Left colon (tissue), 2 donors: ENCODE data around the gene SHROOM3. TPM values are rescaled to one million over a fixed set of nuclear protein-coding genes. Genes with fewer than 3 reads are reported as not detected.
"Not testable (repeated sequence)": the region's sequence is repeated elsewhere in the genome, so short reads cannot be mapped to it uniquely, and the experiment has no call there.

Experiments used
- ATAC-seq: fragments of 200-7000 bp; cut with Tn5 transposase; one replicate; pipeline ENCODE4 v1.9.1; 2020; ENCODE audit warnings: mild to moderate bottlenecking, moderate library complexity
- DNase-seq, 2 donors: peaks; one replicate each; pipeline ENCODE4 v3.0.0-alpha.2; 2020
- intact Hi-C, 2 donors: fragments of 100-400 bp; cut with DNase I in 1 of 2; cut with micrococcal nuclease in 1 of 2; formaldehyde crosslinking; loops; one replicate each; pipeline versions ENCODE4 v1.11.2 to v1.14.0; 2022; cut with DNase I, micrococcal nuclease
- total RNA-seq, 2 donors: library from RNA; stranded (reverse); fragmentation: NEBNext Ultra II Directional; extraction: Animal tissue kit (Norgen Biotek cat#: 25700); gene quantifications; one replicate each; pipeline ENCODE4 v1.2.1, GENCODE V29; 2021
- donor health status: DM: no; HTN: no; CAD: no.
- donor health status: DM: yes; HTN: yes; CAD: no.

The SHROOM3 gene
- total RNA-seq, 2 donors from 2014 or later = 158 to 248 TPM

- intact Hi-C loops = loop anchor here (10.0 kb wide), 2 partner anchors 65 to 315 kb away; no protein-coding TSS in a partner anchor
- peak; percentile 50 for ATAC-seq
Measured at GRCh38 chr4:76439491-76439890, 4.5 kb downstream of the SHROOM3 start.

GRCh38 chr4:76441881-76442280, 6.9 kb downstream of the SHROOM3 start:
- DNase-seq (peak; percentile 25 to 38), ATAC-seq (peak; percentile 81)
- intact Hi-C loops = no loop called here

More at GRCh38 chr4:76439491-76439890, 4.5 kb downstream of the SHROOM3 start:
- no peak for DNase-seq

- intact Hi-C loops = no loop called here
- no peak for ATAC-seq
Measured at GRCh38 chr4:76442807-76443206, 7.8 kb downstream of the SHROOM3 start.

GRCh38 chr4:76443376-76443775, 8.3 kb downstream of the SHROOM3 start:
- intact Hi-C loops = no loop called here
- no peak for ATAC-seq
- no peak for DNase-seq

More at GRCh38 chr4:76442807-76443206, 7.8 kb downstream of the SHROOM3 start:
- no peak for DNase-seq

GRCh38 chr4:76445911-76446310, 10.9 kb downstream of the SHROOM3 start:
- no peak for DNase-seq
- ATAC-seq = no peak
- intact Hi-C loops = no loop called here

- DNase-seq (no peak), ATAC-seq (peak; percentile 71)
- intact Hi-C loops = no loop called here
Measured at GRCh38 chr4:76447393-76447851, 12.4 kb downstream of the SHROOM3 start.

- intact Hi-C loops = no loop called here
- DNase-seq (no peak), ATAC-seq (no peak)
Measured at GRCh38 chr4:76448211-76448610, 13.2 kb downstream of the SHROOM3 start.

- ATAC-seq = no peak
- intact Hi-C loops = no loop called here
- DNase-seq = no peak
Measured at GRCh38 chr4:76449362-76449767, 14.3 kb downstream of the SHROOM3 start.

- ATAC-seq (no peak), DNase-seq (no peak)
- intact Hi-C loops = no loop called here
Measured at GRCh38 chr4:76449833-76450232, 14.8 kb downstream of the SHROOM3 start.

GRCh38 chr4:76453232-76453631, 18.2 kb downstream of the SHROOM3 start:
- no peak for DNase-seq
- intact Hi-C loops = no loop called here
- ATAC-seq = no peak

GRCh38 chr4:76454073-76454472, 19.0 kb downstream of the SHROOM3 start:
- intact Hi-C loops, DNase-seq, ATAC-seq: not testable (repeated sequence)

- no peak for ATAC-seq
- intact Hi-C loops = no loop called here
- DNase-seq = no peak
Measured at GRCh38 chr4:76457885-76458284, 22.9 kb downstream of the SHROOM3 start.

GRCh38 chr4:76458297-76458696, 23.3 kb downstream of the SHROOM3 start:
- no peak for ATAC-seq
- DNase-seq = no peak
- intact Hi-C loops = no loop called here

- DNase-seq (no peak), ATAC-seq (no peak)
- intact Hi-C loops = no loop called here
Measured at GRCh38 chr4:76458825-76459224, 23.8 kb downstream of the SHROOM3 start.

GRCh38 chr4:76459291-76459723, 24.3 kb downstream of the SHROOM3 start:
- intact Hi-C loops = no loop called here
- no peak for DNase-seq

GRCh38 chr4:76463568-76463967, 28.5 kb downstream of the SHROOM3 start:
- intact Hi-C loops = no loop called here
- no peak for ATAC-seq

More at GRCh38 chr4:76459291-76459723, 24.3 kb downstream of the SHROOM3 start:
- no peak for ATAC-seq

GRCh38 chr4:76470064-76470463, 35.0 kb downstream of the SHROOM3 start:
- DNase-seq (no peak), ATAC-seq (no peak)
- intact Hi-C loops = no loop called here

More at GRCh38 chr4:76463568-76463967, 28.5 kb downstream of the SHROOM3 start:
- DNase-seq = no peak

GRCh38 chr4:76470532-76470931, 35.5 kb downstream of the SHROOM3 start:
- intact Hi-C loops = no loop called here
- no peak for DNase-seq
- ATAC-seq = no peak

GRCh38 chr4:76476571-76476970, 41.5 kb downstream of the SHROOM3 start:
- DNase-seq (no peak), ATAC-seq (no peak)
- intact Hi-C loops = no loop called here

- ATAC-seq = no peak
- intact Hi-C loops = no loop called here
Measured at GRCh38 chr4:76484654-76485053, 49.6 kb downstream of the SHROOM3 start.

GRCh38 chr4:76485450-76485849, 50.4 kb downstream of the SHROOM3 start:
- peak in 1 of 2 donors; percentile 27 for DNase-seq
- intact Hi-C loops = no loop called here
- ATAC-seq = peak; percentile 98

More at GRCh38 chr4:76484654-76485053, 49.6 kb downstream of the SHROOM3 start:
- no peak for DNase-seq
